PC-9 (cell line): ENCODE results near the gene SESN3. TPM values are rescaled to one million over a fixed set of nuclear protein-coding genes. Genes with fewer than 3 reads are reported as not detected.
A peak's percentile ranks its signal among the peaks of the same experiment; 100 is the strongest.

Experiments used
- BruUV-seq: library from RNA; stranded (reverse); fragments of 400-500 nt; replicated peaks from 2 replicates; lab custom pipeline; 2021; lab: Mats Ljungman, UMichigan
- CTCF ChIA-PET: fragments of 300-600 bp; sonication (Branson Sonifier 250); formaldehyde crosslinking; loops from one replicate; lab custom pipeline; 2022; ENCODE audit warnings: antibody characterized with exemption; lab: Charles Lee
- POLR2A ChIA-PET: fragments of 300-600 bp; sonication (Branson Sonifier 250); formaldehyde crosslinking; loops from one replicate; lab custom pipeline; 2022; ENCODE audit warnings: antibody characterized with exemption; ENCODE audit not compliant: unreplicated experiment; lab: Charles Lee
- DNase-seq, 2 experiments: peaks; one replicate each; pipeline versions ENCODE4 v3.0.0 to v3.0.0-alpha.2; 2015 to 2022; ENCODE audit warnings: mixed read lengths in 1 of 2
- H2AFZ ChIP-seq: fragments of 200-600 bp; sonication (generic); 2 replicates; pipeline ENCODE4 v1.8.1; 2017; ENCODE audit warnings: antibody characterized with exemption
- H3F3A ChIP-seq: fragments of 200-600 bp; sonication (generic); 2 replicates; pipeline ENCODE4 v1.8.1; 2017; ENCODE audit warnings: antibody characterized with exemption, mild to moderate bottlenecking, low read depth; ENCODE audit not compliant: insufficient read depth
- H3K27ac ChIP-seq: fragments of 200-600 bp; sonication (generic); 2 replicates; pipeline ENCODE4 v1.6.1; 2016; ENCODE audit warnings: mixed run types
- H3K27me3 ChIP-seq: fragments of 200-600 bp; sonication (generic); 2 replicates; pipeline ENCODE4 v1.6.1; 2016; ENCODE audit warnings: low read depth, mixed run types; ENCODE audit not compliant: insufficient read depth
- H3K36me3 ChIP-seq: fragments of 200-600 bp; sonication (generic); 2 replicates; pipeline ENCODE4 v1.6.1; 2016; ENCODE audit warnings: low read depth, mixed run types
- H3K4me1 ChIP-seq: fragments of 200-600 bp; sonication (generic); replicated peaks from 2 replicates; pipeline ENCODE4 v1.6.1; 2016; ENCODE audit warnings: mixed run types; ENCODE audit not compliant: insufficient read depth
- H3K4me2 ChIP-seq: fragments of 200-600 bp; sonication (generic); 2 replicates; pipeline ENCODE4 v1.6.1; 2017; ENCODE audit warnings: mixed run types
- H3K4me3 ChIP-seq: fragments of 200-600 bp; sonication (generic); 2 replicates; pipeline ENCODE4 v1.6.1; 2016; ENCODE audit warnings: mixed run types
- H3K79me2 ChIP-seq: fragments of 200-600 bp; sonication (generic); 2 replicates; pipeline ENCODE4 v1.6.1; 2017; ENCODE audit warnings: low read depth, mixed run types
- H3K9me2 ChIP-seq: fragments of 200-600 bp; sonication (generic); 2 replicates; pipeline ENCODE4 v1.8.1; 2017; ENCODE audit warnings: mild to moderate bottlenecking; ENCODE audit not compliant: insufficient read depth
- H3K9me3 ChIP-seq: fragments of 200-600 bp; sonication (generic); 2 replicates; pipeline ENCODE4 v1.8.1; 2016; ENCODE audit warnings: low read depth; ENCODE audit not compliant: insufficient read depth
- H4K20me1 ChIP-seq: fragments of 200-600 bp; sonication (generic); 2 replicates; pipeline ENCODE4 v1.8.1; 2017; ENCODE audit not compliant: insufficient read depth
- EZH2 ChIP-seq: fragments of 200-600 bp; sonication (generic); IDR thresholded peaks from 2 replicates; pipeline ENCODE4 v1.8.0; 2017; ENCODE audit warnings: antibody characterized with exemption, low read depth
- intact Hi-C: fragments of 100-400 bp; cut with micrococcal nuclease; formaldehyde crosslinking; loops from one replicate; pipeline ENCODE4 v1.10.0; 2022; ENCODE audit not compliant: unreplicated experiment
- total RNA-seq: library from RNA; stranded (reverse); gene quantifications from 2 replicates; pipeline ENCODE4 v1.2.3, GENCODE V29; 2021
- TF ChIP-seq, protein P1 (sequence below): fragments of 200-600 bp; sonication (generic); conservative IDR thresholded peaks from 2 replicates; pipeline ENCODE4 v1.6.1; 2017; ENCODE audit warnings: mixed run types, antibody characterized with exemption, mild to moderate bottlenecking, moderate library complexity

Gene SESN3
- total RNA-seq, 1 experiment from 2014 or later: 0.85 TPM

GRCh38 chr11:95257456-95257971 lies 26.5 kb upstream of the SESN3 start:
- H3K4me2 ChIP-seq: no peak overlapping the region
- no peak overlapping the region for H3K27ac ChIP-seq
- H2AFZ ChIP-seq: no peak overlapping the region
- no peaks in the 10 kb centered on the region for H3K9me2 ChIP-seq
- H3K36me3 ChIP-seq: no peaks in the 10 kb centered on the region
- H3F3A ChIP-seq: no peaks in the 10 kb centered on the region
- no peak overlapping the region for H3K4me3 ChIP-seq
- no peaks in the 10 kb centered on the region for H4K20me1 ChIP-seq
- CTCF ChIA-PET: no interaction called here
- POLR2A ChIA-PET: no interaction called here
- TF ChIP-seq EZH2: no peak
- TF ChIP-seq, protein P1, sequence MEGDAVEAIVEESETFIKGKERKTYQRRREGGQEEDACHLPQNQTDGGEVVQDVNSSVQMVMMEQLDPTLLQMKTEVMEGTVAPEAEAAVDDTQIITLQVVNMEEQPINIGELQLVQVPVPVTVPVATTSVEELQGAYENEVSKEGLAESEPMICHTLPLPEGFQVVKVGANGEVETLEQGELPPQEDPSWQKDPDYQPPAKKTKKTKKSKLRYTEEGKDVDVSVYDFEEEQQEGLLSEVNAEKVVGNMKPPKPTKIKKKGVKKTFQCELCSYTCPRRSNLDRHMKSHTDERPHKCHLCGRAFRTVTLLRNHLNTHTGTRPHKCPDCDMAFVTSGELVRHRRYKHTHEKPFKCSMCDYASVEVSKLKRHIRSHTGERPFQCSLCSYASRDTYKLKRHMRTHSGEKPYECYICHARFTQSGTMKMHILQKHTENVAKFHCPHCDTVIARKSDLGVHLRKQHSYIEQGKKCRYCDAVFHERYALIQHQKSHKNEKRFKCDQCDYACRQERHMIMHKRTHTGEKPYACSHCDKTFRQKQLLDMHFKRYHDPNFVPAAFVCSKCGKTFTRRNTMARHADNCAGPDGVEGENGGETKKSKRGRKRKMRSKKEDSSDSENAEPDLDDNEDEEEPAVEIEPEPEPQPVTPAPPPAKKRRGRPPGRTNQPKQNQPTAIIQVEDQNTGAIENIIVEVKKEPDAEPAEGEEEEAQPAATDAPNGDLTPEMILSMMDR: no peak
- no TSS peak for BruUV-seq
- peak in 1 of 2 experiments; percentile 3 for DNase-seq
- intact Hi-C loops: no loop called here
- no peaks in the 10 kb centered on the region for H3K9me3 ChIP-seq
- H3K79me2 ChIP-seq: no peaks in the 10 kb centered on the region
- H3K27me3 ChIP-seq: peaks cover 18% of the 10 kb centered on the region
- no peaks in the 10 kb centered on the region for H3K4me1 ChIP-seq

- CTCF ChIA-PET: no interaction called here
- DNase-seq: no peak
- Histone ChIP-seq H3K9me2 (no peaks in the 10 kb centered on the region), H3K27me3 (peaks cover 18% of the 10 kb centered on the region), H3K79me2 (no peaks in the 10 kb centered on the region), H3F3A (no peaks in the 10 kb centered on the region), H3K4me2 (no peak overlapping the region), H3K27ac (no peak overlapping the region), H3K4me1 (no peaks in the 10 kb centered on the region), H3K9me3 (no peaks in the 10 kb centered on the region), H4K20me1 (no peaks in the 10 kb centered on the region), H3K36me3 (no peaks in the 10 kb centered on the region), H2AFZ (no peak overlapping the region), H3K4me3 (no peak overlapping the region)
- no TSS peak for BruUV-seq
- POLR2A ChIA-PET: no interaction called here
- TF ChIP-seq EZH2: no peak
- TF ChIP-seq, protein P1: no peak
- intact Hi-C loops: no loop called here
Observed at GRCh38 chr11:95256321-95256779, 25.3 kb upstream of the SESN3 start.

- Histone ChIP-seq H3K9me2 (no peaks in the 10 kb centered on the region), H3K27ac (no peak overlapping the region), H3K9me3 (no peaks in the 10 kb centered on the region), H3K4me3 (no peak overlapping the region), H3K27me3 (peaks cover 18% of the 10 kb centered on the region), H3K4me2 (no peak overlapping the region), H3K79me2 (no peaks in the 10 kb centered on the region), H2AFZ (no peak overlapping the region), H4K20me1 (no peaks in the 10 kb centered on the region), H3F3A (no peaks in the 10 kb centered on the region), H3K4me1 (no peaks in the 10 kb centered on the region), H3K36me3 (no peaks in the 10 kb centered on the region)
- DNase-seq: no peak
- TF ChIP-seq, protein P1: no peak
- no peak for TF ChIP-seq EZH2
- intact Hi-C loops: no loop called here
- POLR2A ChIA-PET: no interaction called here
- CTCF ChIA-PET: no interaction called here
- BruUV-seq: no TSS peak
Observed at GRCh38 chr11:95255251-95256145, 24.5 kb upstream of the SESN3 start.
